Coronary artery (tissue), 2 donors: ENCODE data around the gene YIPF7.

ENCODE experiments used
- DNase-seq: peaks from one replicate; pipeline ENCODE4 v3.0.0-alpha.2; 2017; ENCODE audit warnings: low spot score
- H3K27ac ChIP-seq, 2 donors: fragments of 200-600 bp; sonication (generic); one replicate each; pipeline ENCODE4 v1.5.1; 2016 to 2019
- H3K4me3 ChIP-seq: fragments of 200-600 bp; sonication (generic); 2 replicates; pipeline ENCODE4 v1.5.1; 2016; ENCODE audit warnings: mild to moderate bottlenecking, moderate library complexity
- CTCF ChIP-seq: fragments of 200-600 bp; sonication (generic); IDR thresholded peaks from one replicate; pipeline ENCODE4 v1.5.1; 2019; ENCODE audit warnings: antibody characterized with exemption

Gene YIPF7

GRCh38 chr4:44629280-44629866, 22.1 kb downstream of the YIPF7 start:
- peak; percentile 39 for TF ChIP-seq CTCF
- no peak for DNase-seq

GRCh38 chr4:44623676-44624075, 27.7 kb downstream of the YIPF7 start:
- no peak overlapping the region for H3K4me3 ChIP-seq
- TF ChIP-seq CTCF, result no peak
- H3K27ac ChIP-seq, result no peak overlapping the region
- no peak for DNase-seq

More at GRCh38 chr4:44629280-44629866, 22.1 kb downstream of the YIPF7 start:
- Histone ChIP-seq H3K4me3 (no peak overlapping the region), H3K27ac (no peak overlapping the region)

GRCh38 chr4:44616621-44617020, 34.8 kb downstream of the YIPF7 start:
- no peak overlapping the region for H3K4me3 ChIP-seq

GRCh38 chr4:44583393-44583792, 68.0 kb downstream of the YIPF7 start:
- TF ChIP-seq CTCF, result no peak
- Histone ChIP-seq H3K4me3 (no peak overlapping the region), H3K27ac (no peak overlapping the region)
- no peak for DNase-seq

More at GRCh38 chr4:44616621-44617020, 34.8 kb downstream of the YIPF7 start:
- DNase-seq, result no peak
- no peak overlapping the region for H3K27ac ChIP-seq
- no peak for TF ChIP-seq CTCF

- DNase-seq, result no peak
- Histone ChIP-seq H3K27ac (no peak overlapping the region), H3K4me3 (no peak overlapping the region)
- TF ChIP-seq CTCF, result no peak
Measured at GRCh38 chr4:44580231-44580630, 71.2 kb downstream of the YIPF7 start.

GRCh38 chr4:44578954-44579353, 72.5 kb downstream of the YIPF7 start:
- TF ChIP-seq CTCF, result no peak
- DNase-seq, result no peak
- no peak overlapping the region for H3K27ac ChIP-seq
- H3K4me3 ChIP-seq, result no peak overlapping the region
